Kidney epithelial cell (primary cell): Measurements from ENCODE around the gene NDOR1. TPM values are rescaled to one million over a fixed set of nuclear protein-coding genes. Genes with fewer than 3 reads are reported as not detected.

Experiments
- DNase-seq: peaks from one replicate; pipeline ENCODE4 v3.0.0-alpha.2; 2010; ENCODE audit warnings: low read depth
- H3K27me3 ChIP-seq: 2 replicates; pipeline ENCODE4 v1.6.0; 2011; ENCODE audit warnings: low read length; ENCODE audit not compliant: control insufficient read depth, insufficient read depth
- H3K36me3 ChIP-seq: 2 replicates; pipeline ENCODE4 v1.5.1; 2011; ENCODE audit warnings: low read length; ENCODE audit not compliant: control insufficient read depth, insufficient read depth
- H3K4me3 ChIP-seq: 2 replicates; pipeline ENCODE4 v1.5.1; 2011; ENCODE audit warnings: low read depth, mild to moderate bottlenecking, control low read depth, low read length
- total RNA-seq: library from RNA; depleted of rRNA; stranded (reverse); fragments of >200 nt; gene quantifications from 2 replicates; pipeline ENCODE4 v1.2.3, GENCODE V29; 2015
- TF ChIP-seq, protein P1 (sequence below): IDR thresholded peaks from 2 replicates; pipeline ENCODE4 v1.5.1; 2011; ENCODE audit warnings: mild to moderate bottlenecking, moderate library complexity, low read length, control low read depth, inconsistent platforms; ENCODE audit not compliant: insufficient read depth, poor library complexity, severe bottlenecking

NDOR1 gene
- total RNA-seq, 1 donor from 2014 or later, result 28.6 TPM

DNA sequence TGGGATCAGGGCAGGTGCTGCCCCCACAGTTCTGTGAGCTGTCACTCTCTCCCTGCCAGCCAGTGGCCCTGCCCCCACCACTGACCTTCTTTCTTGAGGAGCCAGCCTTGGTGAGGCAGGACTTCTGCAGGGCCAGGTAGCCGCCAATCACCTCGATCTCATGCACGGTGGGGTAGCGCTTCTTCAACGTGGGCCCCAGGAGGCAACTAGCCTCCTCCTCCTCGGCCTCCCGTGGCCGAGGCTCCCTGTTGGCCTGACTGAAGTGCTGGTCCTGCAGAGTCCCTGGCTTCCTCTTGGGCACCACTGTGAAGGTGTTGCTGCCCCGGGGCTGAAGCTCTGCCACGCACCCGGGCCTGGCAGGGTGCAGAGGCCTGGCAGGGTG is 6.6 kb upstream of the NDOR1 start:
- DNase-seq, result no peak
- Histone ChIP-seq H3K4me3 (no peak overlapping the region), H3K36me3 (no peaks in the 10 kb centered on the region), H3K27me3 (no peaks in the 10 kb centered on the region)
- TF ChIP-seq, protein P1, sequence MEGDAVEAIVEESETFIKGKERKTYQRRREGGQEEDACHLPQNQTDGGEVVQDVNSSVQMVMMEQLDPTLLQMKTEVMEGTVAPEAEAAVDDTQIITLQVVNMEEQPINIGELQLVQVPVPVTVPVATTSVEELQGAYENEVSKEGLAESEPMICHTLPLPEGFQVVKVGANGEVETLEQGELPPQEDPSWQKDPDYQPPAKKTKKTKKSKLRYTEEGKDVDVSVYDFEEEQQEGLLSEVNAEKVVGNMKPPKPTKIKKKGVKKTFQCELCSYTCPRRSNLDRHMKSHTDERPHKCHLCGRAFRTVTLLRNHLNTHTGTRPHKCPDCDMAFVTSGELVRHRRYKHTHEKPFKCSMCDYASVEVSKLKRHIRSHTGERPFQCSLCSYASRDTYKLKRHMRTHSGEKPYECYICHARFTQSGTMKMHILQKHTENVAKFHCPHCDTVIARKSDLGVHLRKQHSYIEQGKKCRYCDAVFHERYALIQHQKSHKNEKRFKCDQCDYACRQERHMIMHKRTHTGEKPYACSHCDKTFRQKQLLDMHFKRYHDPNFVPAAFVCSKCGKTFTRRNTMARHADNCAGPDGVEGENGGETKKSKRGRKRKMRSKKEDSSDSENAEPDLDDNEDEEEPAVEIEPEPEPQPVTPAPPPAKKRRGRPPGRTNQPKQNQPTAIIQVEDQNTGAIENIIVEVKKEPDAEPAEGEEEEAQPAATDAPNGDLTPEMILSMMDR, result no peak

DNA sequence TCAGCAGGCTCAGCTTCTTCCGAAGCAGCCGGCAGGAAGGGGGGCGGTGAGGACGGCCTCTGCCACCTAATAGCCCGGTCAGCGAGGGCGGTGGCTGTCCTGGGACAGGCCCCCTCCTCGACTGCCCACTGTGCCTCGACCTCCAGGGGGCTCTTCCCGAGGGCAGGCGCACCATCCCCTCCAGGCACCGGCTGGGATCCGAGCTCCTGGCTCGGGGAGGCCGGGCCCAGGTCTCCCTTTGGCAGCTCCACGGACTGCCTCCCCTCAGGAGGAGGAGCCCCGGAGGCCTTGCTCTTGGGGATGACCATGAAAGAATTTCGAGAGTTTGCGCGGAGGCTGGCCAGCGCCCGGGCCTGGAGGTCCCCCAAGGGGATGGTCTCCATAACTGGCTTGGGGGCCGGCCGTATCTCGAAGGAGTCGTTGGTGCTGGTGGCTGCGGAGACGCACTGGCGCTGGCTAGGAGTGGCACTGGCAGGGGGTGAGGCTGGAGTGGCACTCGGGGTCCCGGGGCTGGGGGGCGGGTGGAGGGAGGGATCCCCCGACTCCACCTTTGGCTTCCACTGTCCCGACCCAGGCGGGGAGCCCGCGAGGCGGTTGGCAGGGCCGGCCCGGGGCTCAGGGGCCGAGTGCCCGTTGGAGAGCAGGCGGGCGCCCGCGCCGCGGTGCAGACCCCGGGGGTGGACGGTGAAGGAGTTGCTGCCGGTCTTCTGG is 5.9 kb upstream of the NDOR1 start:
- Histone ChIP-seq H3K27me3 (no peaks in the 10 kb centered on the region), H3K36me3 (no peaks in the 10 kb centered on the region), H3K4me3 (peak overlapping the region; percentile 44)
- TF ChIP-seq, protein P1, result no peak
- DNase-seq, result no peak

- H3K4me3 ChIP-seq, result peak within 1 kb of the TSS; percentile 79
- TF ChIP-seq, protein P1, result no peak
- DNase-seq, result peak; percentile 93
- no peaks in the 10 kb centered on the region for H3K36me3 ChIP-seq
- no peaks in the 10 kb centered on the region for H3K27me3 ChIP-seq
Measured at GRCh38 chr9:137200311-137201204, 4.9 kb upstream of the NDOR1 start, which contains the start of gene TPRN. Gene TPRN (minus strand): TSS chr9:137200741. CDS start chr9:137200711, 30 bp downstream.

DNA sequence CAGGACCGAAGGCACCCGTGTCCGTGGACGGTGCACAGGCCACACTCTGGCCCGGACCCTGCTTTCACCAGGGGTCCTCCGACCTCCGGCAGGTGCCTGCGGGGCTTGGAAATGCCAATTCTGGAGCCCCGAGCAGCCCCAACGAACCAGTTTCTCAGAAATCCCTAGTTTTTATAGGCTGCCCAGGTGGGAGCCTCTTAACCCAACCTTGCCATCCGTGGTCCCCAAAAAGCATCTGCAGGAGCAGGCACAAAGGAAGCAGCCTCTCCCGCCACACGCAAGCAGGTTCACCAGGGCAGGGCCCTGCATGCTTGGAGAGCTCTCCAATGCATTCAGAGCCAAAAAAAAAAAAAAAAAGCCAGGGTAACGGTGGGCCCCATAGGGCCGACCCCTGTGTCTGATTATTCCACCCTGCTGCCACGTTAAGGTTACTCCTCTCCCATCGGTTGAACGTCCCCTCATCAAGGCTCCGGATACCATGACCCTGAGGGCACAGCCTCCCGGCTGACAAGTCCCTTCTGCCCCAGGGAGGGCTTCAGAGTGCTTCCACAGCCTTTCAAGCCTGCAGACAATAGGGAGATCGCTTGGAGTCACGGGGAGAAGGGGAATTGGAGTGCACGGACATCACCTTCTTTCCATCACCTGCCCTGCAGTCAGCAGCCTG is 4.2 kb upstream of the NDOR1 start:
- DNase-seq, result no peak
- TF ChIP-seq, protein P1, result no peak
- H3K36me3 ChIP-seq, result no peaks in the 10 kb centered on the region

DNA sequence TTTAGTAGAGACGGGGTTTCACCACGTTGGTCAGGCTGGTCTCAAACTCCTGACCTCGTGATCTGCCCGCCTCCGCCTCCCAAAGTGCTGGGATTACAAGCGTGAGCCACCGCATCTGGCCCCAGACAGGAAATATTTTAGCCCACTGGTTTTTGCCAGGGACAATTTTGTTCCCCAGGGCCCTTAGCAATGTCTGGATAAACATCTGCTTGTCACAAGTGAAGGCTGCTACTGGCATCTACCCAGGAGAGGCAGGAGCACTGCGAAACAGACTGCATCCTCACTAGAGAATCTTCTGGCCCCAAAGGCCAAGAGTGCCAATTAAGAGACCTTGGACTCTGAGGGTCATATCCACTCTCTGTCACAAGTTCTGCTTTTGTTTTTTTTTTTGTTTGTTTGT is 2.5 kb upstream of the NDOR1 start:
- TF ChIP-seq, protein P1, result no peak
- H3K27me3 ChIP-seq, result no peaks in the 10 kb centered on the region
- H3K36me3 ChIP-seq, result no peaks in the 10 kb centered on the region
- no peak for DNase-seq
- H3K4me3 ChIP-seq, result no peak overlapping the region

More for the DNA sequence above, 4.2 kb upstream of the NDOR1 start:
- Histone ChIP-seq H3K4me3 (peak overlapping the region; percentile 79), H3K27me3 (no peaks in the 10 kb centered on the region)
